C4-2B (cell line): ENCODE data around the gene FBXL2.

ENCODE experiments used
- CTCF ChIP-seq: fragments of 450-650 bp; conservative IDR thresholded peaks from 2 replicates; pipeline ENCODE4 v1.5.1; 2017; ENCODE audit warnings: mild to moderate bottlenecking
- ZFX ChIP-seq: fragments of 450-650 bp; IDR thresholded peaks from 2 replicates; pipeline ENCODE4 v1.6.1; 2017

GRCh38 chr3:33260104-33260503 is 17.1 kb upstream of the FBXL2 start:
- TF ChIP-seq CTCF (no peak), ZFX (no peak)
